SK-N-MC (cell line): ENCODE measurements around the gene PSTPIP1.
A peak's percentile ranks its signal among the peaks of the same experiment; 100 is the strongest.

Experiments used
- EZH2 ChIP-seq: fragments of 200-600 bp; sonication (generic); IDR thresholded peaks from one replicate; pipeline ENCODE4 v1.6.1; 2017; ENCODE audit warnings: antibody characterized with exemption
- FOXP2 ChIP-seq: optimal IDR thresholded peaks from 2 replicates; pipeline ENCODE3; 2011; ENCODE audit warnings: mild to moderate bottlenecking, moderate library complexity; ENCODE audit not compliant: insufficient read depth; ENCODE audit errors: extremely low read length, control extremely low read depth
- POLR2AphosphoS5 ChIP-seq: IDR thresholded peaks from 2 replicates; pipeline ENCODE4 v1.6.1; 2012; ENCODE audit warnings: mild to moderate bottlenecking, low read depth, low read length, borderline replicate concordance

DNA sequence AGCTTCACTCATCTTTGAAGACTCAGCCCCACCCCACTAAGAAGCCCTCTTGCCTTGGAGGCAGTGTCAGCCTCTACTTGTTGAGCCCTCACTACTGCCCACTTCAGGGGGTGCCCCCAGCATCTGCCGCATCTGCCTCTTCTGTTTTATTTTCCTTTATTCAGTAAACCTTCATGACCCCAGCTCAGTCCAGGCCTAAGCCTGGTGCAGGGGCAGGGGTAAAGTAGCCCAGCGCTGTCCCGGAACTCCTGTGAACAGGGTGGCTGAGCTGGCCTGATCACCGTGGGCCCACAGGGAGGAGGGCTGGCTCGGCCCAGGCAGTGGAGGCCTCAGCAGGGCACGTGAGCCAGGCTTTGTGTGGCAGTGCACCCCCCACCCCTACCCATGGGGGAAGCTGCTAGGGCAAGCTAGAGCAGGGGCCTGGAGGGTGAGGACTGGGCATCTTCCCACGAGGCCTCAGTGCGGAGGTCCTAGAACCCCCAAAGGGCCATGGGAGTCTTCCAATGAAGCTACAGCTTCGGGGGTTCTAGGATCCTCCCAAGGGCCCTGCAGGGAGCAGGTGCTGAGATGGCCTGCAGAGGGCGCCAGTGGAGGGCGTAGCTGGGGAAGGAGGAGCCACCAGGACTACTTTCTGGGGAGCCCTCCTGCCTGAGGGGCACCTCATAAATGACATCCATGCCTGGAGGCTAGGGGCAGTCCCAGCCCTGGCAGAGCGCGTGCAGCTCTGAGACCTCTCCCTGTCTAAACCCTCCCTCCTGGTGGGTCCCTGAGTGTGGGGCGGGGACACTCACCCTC is 40.0 kb downstream of the PSTPIP1 start:
- TF ChIP-seq EZH2, result no peak
- peak; percentile 67; the same call in 1 of the 2 replicates for TF ChIP-seq POLR2AphosphoS5
- TF ChIP-seq FOXP2, result no peak
